ENCODE data around the gene RDH16.
"Not testable (repeated sequence)": the region's sequence is repeated elsewhere in the genome, so short reads cannot be mapped to it uniquely, and the experiment has no call there.

Gene RDH16

GRCh38 chr12:56916296-56916995, 41.0 kb downstream of the RDH16 start:
- DNase-seq = no peak

DNA sequence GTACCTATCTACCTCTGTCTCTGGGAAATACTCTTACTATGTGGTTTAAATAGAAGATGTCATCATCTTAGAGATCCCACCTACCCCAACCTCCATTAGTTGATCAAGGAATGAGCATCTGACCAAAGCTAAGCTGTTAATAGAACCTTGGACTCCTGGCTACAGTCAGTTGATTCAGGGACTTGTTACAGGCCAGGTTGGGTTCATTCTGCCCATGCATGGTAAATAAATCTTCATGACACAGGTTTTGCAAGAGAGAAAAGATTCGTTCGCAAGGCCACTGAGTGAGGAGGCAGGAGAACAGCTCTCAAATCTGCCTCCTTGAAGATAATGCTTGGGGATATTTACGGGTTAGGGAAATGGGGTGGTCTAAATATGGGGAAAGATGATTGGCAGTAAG, 42.7 kb downstream of the RDH16 start:
- DNase-seq = no peak

- DNase-seq = no peak
These were observed 43.2 kb downstream of the RDH16 start for GRCh38 chr12:56914256-56914655.

GRCh38 chr12:56909403-56909802, 48.0 kb downstream of the RDH16 start:
- DNase-seq = not testable (repeated sequence)

- no peak for DNase-seq
These were observed 49.3 kb downstream of the RDH16 start for GRCh38 chr12:56908136-56908535.

DNA sequence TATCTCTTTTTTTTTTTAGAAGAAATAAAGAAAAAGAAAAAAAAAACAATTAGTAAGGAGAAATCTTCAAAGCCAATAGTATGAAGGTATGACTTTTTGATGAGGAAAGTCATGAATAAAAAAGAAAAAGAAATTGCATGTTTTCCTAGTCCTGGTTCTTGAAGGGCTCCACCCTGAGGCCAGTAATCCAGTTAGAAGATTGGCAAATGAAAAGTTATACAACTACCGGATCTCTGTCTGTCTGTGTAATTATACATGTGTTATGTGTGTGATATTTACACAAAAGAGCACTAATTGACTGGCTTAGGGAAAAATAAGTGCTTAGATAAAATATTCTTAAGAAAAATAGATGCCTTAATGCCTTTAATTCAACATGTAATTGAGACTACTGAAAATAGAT, 51.6 kb downstream of the RDH16 start:
- DNase-seq = no peak

DNA sequence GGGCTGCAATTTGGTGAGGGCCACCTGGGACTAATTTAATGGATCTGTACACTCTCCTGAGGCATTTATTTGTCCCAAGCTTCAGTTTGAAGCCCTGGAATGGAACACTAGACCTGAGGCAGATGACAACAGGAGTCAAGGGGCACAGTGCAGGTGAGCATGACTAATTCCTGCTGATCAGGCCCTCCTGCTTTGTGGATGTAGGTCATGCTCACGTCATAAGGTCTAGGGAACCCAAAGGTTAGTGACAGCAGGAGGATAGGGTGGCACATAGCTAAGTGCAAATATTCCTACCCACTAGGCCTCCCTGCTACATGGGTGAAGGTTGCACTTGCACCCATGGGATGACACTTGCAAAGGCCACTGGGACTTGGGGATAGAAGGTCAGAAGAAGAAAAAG, 54.0 kb downstream of the RDH16 start:
- no peak for DNase-seq

Measured in NCI-H446 (cell line).